GM19099 (cell line): ENCODE measurements around the gene CBL.
A peak's percentile ranks its signal among the peaks of the same experiment; 100 is the strongest.

Source experiments
- POLR2A ChIP-seq: IDR thresholded peaks from 3 replicates; pipeline ENCODE4 v1.6.1; 2011; ENCODE audit warnings: low read depth; ENCODE audit not compliant: insufficient read length; ENCODE audit errors: extremely low read depth

Gene CBL

GRCh38 chr11:119205574-119206510 lies at the start of gene CBL:
Gene CBL, plus strand, starts transcription at chr11:119206339. Its CDS starts 79 bp downstream, at chr11:119206418.
- TF ChIP-seq POLR2A: peak; percentile 65

DNA sequence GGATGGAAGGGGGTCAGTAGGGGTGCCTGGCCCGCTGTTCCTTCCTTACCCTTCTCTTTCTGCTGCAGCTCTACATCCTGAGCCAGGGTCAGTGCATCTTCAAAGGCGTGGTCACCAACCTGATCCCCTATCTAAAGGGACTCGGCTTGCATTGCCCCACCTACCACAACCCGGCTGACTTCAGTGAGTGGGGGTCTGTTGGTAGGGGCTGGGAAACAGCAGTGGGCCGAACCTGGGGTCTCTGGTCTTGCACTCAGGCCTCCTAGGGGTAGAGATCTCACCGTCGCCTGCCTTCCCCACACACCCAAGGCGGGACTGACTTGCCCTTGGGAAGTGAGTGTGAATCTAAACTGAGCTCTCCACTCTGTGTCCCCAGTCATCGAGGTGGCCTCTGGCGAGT lies 49.6 kb upstream of the CBL start:
- no peak for TF ChIP-seq POLR2A

- TF ChIP-seq POLR2A: no peak
Observed at GRCh38 chr11:119157063-119157462, 49.1 kb upstream of the CBL start.

DNA sequence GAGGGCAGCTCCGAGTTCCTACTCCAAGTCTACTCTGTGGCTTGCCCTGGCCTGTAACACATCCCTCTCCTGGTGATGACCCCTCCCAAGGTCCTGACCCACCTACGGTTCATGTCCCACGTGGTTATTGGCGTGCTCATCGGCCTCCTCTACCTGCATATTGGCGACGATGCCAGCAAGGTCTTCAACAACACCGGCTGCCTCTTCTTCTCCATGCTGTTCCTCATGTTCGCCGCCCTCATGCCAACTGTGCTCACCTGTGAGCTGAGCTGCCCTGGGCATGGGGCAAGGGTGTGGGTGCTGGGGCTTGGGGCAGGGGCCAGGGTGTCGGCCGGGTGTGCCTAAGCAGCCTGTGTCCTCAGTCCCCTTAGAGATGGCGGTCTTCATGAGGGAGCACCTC lies 47.7 kb upstream of the CBL start:
- TF ChIP-seq POLR2A: no peak

DNA sequence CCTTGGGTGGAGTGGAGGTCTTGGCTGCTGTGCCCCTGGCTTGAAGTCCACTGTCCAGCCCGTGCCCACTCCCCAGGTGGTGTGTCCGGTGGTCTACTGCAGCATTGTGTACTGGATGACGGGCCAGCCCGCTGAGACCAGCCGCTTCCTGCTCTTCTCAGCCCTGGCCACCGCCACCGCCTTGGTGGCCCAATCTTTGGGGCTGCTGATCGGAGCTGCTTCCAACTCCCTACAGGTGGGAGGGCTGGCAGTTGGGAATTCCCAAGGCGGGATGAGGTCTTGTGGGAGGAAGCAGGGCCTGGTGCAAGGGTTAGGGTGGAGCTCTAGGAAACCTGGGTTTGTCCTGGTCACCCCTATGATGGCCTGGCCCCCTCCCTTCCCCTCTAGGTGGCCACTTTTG lies 46.0 kb upstream of the CBL start:
- no peak for TF ChIP-seq POLR2A

DNA sequence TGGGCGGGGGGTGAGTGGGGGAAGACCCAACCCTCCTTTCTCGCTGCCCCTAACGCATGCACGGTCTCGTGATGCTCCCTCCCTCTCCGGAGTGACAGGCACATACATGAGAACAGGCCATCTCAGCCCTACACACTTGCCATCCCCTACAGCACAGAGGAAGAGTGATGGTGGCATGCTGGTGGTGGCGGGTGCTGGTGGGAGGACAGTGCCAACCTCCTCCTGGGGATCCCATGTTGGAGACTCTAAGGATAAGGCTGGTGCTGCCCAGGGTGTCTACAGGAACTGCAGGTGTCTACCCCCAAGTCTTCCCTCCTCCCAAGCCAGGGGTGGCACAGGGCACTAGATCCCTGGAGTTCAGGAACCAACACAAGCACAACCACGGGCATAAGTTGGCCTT lies 44.3 kb upstream of the CBL start:
- TF ChIP-seq POLR2A: no peak

- no peak for TF ChIP-seq POLR2A
Observed at GRCh38 chr11:119166368-119167076, 39.6 kb upstream of the CBL start.

GRCh38 chr11:119167933-119168332 lies 38.2 kb upstream of the CBL start:
- no peak for TF ChIP-seq POLR2A

- TF ChIP-seq POLR2A: peak; percentile 70
Observed at GRCh38 chr11:119168471-119169281, 37.5 kb upstream of the CBL start, which contains the start of gene NLRX1. Gene NLRX1, plus strand, starts transcription at chr11:119168725. Its CDS starts 2,679 bp downstream, at chr11:119171404.

DNA sequence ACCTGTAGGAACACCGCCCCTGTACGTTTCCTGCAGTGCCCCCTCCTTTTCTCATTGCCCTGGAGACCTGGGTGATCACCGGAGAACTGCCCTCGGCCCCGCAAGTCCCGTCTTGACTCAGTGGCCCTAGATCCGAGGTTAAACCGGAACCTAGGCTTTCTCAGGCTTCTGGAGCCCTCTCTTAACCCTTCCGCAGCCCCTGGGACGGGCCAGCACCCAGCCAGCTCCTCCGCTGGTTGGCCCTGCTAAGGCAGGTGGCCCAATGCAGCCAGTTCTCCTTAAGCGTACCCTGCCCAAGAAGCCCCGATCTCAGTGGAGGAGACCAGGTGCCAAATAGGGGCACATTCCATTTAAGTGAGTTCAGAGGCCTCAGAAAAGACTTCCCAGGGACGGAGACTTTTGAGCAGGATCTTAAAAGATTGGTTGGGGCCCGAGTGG lies 36.8 kb upstream of the CBL start:
- TF ChIP-seq POLR2A: no peak

GRCh38 chr11:119172513-119172912 lies 33.6 kb upstream of the CBL start:
- TF ChIP-seq POLR2A: no peak

DNA sequence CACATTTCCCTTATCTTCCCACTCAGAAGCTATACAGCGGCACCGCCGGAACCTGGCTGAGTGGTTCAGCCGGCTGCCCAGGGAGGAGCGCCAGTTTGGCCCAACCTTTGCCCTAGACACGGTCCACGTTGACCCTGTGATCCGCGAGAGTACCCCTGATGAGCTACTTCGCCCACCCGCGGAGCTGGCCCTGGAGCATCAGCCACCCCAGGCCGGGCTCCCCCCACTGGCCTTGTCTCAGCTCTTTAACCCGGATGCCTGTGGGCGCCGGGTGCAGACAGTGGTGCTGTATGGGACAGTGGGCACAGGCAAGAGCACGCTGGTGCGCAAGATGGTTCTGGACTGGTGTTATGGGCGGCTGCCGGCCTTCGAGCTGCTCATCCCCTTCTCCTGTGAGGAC lies 32.7 kb upstream of the CBL start:
- no peak for TF ChIP-seq POLR2A

DNA sequence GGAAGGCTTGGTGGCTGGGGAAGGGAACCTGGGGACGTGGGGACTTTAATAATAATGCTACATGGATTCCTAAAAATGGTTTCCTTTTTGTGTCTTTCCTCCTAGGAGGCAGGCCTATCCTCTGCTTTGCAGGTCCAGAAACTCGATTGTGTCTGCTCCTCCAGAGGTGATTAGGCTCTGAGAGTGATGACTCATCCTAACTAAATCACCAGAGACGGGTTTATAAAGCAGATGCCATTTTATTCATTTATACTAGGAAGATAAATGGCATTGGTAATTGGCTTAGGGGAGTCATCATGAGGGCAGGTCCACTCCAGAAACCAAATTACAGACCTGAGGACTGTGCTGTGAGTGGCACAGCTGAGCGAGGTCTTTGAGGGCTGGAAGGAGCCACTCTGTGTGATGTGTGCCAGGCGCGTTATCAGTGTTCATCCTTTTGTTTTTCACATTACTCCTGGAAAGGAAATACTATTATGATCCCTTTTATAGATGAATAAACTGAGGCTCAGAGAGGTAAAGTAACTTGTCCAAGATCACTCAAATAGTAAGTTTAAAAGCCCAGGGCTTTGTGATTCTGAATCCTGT lies 30.6 kb upstream of the CBL start:
- no peak for TF ChIP-seq POLR2A

GRCh38 chr11:119178166-119178680 lies 27.9 kb upstream of the CBL start:
- no peak for TF ChIP-seq POLR2A
